ENCODE measurements around the gene ADIG. TPM values are rescaled to one million over a fixed set of nuclear protein-coding genes. Genes with fewer than 3 reads are reported as not detected.

The ADIG gene
- total RNA-seq, 4 donors from 2014 or later: not detected

- Histone ChIP-seq H3K27me3 (no peaks in the 10 kb centered on the region), H3K36me3 (no peaks in the 10 kb centered on the region), H3K4me1 (no peaks in the 10 kb centered on the region), H3K9me3 (no peaks in the 10 kb centered on the region), H3K27ac (no peak overlapping the region), H3K4me3 (no peak overlapping the region)
- DNase-seq: no peak
- TF ChIP-seq CTCF (IDR thresholded peaks at IDR 0.05) (no peak), POLR2A (IDR thresholded peaks at IDR 0.05) (no peak)
These were observed 42.1 kb downstream of the ADIG start for GRCh38 chr20:38623061-38623460.

GRCh38 chr20:38624084-38624483 lies 43.1 kb downstream of the ADIG start:
- H3K27ac ChIP-seq: no peak overlapping the region
- no peak for TF ChIP-seq CTCF (IDR thresholded peaks at IDR 0.05)
- TF ChIP-seq POLR2A (IDR thresholded peaks at IDR 0.05): no peak
- DNase-seq: no peak

GRCh38 chr20:38625896-38626295 lies 44.9 kb downstream of the ADIG start:
- Histone ChIP-seq H3K27me3 (no peaks in the 10 kb centered on the region), H3K4me3 (no peak overlapping the region), H3K9me3 (no peaks in the 10 kb centered on the region), H3K4me1 (no peaks in the 10 kb centered on the region), H3K36me3 (no peaks in the 10 kb centered on the region), H3K27ac (no peak overlapping the region)
- TF ChIP-seq CTCF (IDR thresholded peaks at IDR 0.05) (no peak), POLR2A (IDR thresholded peaks at IDR 0.05) (no peak)
- DNase-seq: no peak

More at GRCh38 chr20:38624084-38624483, 43.1 kb downstream of the ADIG start:
- H3K4me1 ChIP-seq: no peaks in the 10 kb centered on the region
- no peaks in the 10 kb centered on the region for H3K36me3 ChIP-seq
- H3K4me3 ChIP-seq: no peak overlapping the region
- no peaks in the 10 kb centered on the region for H3K27me3 ChIP-seq
- no peaks in the 10 kb centered on the region for H3K9me3 ChIP-seq

DNA sequence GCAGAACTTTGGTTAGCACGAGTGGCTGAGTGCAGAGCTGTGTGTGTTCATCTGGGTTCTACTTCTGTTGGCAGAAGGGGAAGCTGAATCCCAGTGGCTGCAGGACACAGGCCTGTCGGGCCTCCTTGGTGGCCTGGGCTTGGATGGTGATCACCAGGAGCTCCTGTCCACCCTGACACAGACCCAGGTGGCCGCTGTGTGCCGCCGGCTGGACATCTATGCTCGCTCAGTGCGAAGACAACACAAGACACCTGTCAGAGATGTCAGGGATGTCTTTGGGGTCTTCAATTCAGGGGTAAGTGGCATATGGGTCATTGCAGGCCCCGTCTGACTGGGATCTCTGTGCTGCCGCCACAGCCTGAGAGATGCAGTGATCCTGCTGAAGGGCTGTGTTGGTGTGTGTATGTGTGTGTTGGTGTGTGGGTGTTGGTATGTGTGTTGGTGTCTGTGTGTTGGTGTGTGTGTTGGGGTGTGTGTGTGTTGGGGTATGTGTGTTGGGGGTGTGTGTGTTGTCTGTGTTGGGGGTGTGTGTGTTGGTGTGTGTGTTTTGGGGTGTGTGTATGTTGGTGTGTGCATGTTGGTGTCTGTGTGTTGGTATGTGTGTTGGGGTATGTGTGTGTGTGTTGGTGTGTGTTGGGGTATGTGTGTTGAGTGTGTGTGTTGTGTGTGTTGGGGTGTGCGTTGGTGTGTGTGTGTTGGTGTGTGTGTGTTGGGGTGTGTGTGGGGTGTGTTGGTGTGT lies 46.1 kb downstream of the ADIG start:
- Histone ChIP-seq H3K9me3 (no peaks in the 10 kb centered on the region), H3K27ac (no peak overlapping the region), H3K4me3 (no peak overlapping the region), H3K4me1 (no peaks in the 10 kb centered on the region), H3K27me3 (no peaks in the 10 kb centered on the region), H3K36me3 (no peaks in the 10 kb centered on the region)
- TF ChIP-seq POLR2A (IDR thresholded peaks at IDR 0.05) (no peak), CTCF (IDR thresholded peaks at IDR 0.05) (no peak)
- DNase-seq: no peak

DNA sequence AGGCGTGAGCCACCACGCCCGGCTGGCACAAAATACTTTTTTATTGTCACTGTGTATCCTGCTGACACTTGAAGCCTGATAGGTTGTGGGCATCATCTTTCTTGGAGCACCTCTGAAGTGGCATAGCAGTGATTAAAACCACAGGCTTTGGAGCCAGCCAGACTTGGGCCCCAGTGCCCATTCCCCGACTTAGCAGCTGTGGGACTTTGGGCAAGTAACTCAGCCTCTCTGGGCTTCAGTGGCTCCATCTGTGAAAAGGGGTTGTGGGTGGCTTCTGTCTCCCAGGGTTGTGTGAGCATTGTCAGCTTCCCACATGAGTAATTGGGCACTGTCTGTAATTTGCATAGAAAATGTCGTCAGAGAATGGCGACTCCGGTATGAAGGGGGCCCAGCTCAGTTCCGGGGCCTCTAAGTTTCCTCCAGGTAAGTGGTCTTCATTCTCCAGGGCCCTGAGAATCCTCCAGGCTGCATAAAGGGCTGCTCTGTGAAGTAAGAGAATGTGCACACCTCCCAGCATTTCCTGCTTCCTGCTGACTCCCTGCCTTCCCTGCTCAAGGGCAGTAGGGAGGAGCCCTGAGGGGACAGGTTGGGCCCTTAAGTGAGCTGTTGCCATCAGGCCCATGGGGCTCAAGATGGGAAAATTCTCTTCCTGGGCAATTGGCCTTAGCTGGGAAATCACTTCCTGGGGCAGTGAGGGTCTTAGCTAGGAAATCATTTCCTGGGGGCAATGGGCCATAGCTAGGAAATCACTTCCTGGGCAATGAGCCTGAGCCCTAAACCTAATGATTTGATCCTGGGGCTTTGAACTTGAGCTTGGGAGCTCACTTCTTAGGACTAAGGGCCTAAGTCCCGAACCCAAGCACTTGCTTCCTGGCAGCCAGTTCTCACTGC lies 47.8 kb downstream of the ADIG start:
- no peak overlapping the region for H3K27ac ChIP-seq
- no peaks in the 10 kb centered on the region for H3K4me1 ChIP-seq
- DNase-seq: no peak
- no peaks in the 10 kb centered on the region for H3K9me3 ChIP-seq
- TF ChIP-seq CTCF (IDR thresholded peaks at IDR 0.05) (no peak), POLR2A (IDR thresholded peaks at IDR 0.05) (no peak)
- H3K4me3 ChIP-seq: no peak overlapping the region
- no peaks in the 10 kb centered on the region for H3K36me3 ChIP-seq
- no peaks in the 10 kb centered on the region for H3K27me3 ChIP-seq

Data from Peyer's patch (tissue), 4 donors.